Loucy (cell line): ENCODE measurements around the gene FGF11.

Source experiments
- H2AFZ ChIP-seq: fragments of 200-600 bp; sonication (generic); 2 replicates; pipeline ENCODE4 v1.6.0; 2016; ENCODE audit warnings: antibody characterized with exemption, mild to moderate bottlenecking, low read length, moderate library complexity
- H3F3A ChIP-seq: fragments of 200-600 bp; 2 replicates; pipeline ENCODE4 v1.6.0; 2016; ENCODE audit warnings: antibody characterized with exemption, low read depth, mild to moderate bottlenecking
- H3K27me3 ChIP-seq: fragments of 200-600 bp; sonication (generic); 2 replicates; pipeline ENCODE4 v1.6.1; 2014; ENCODE audit warnings: low read length, mild to moderate bottlenecking; ENCODE audit not compliant: insufficient read depth, poor library complexity, severe bottlenecking
- H3K36me3 ChIP-seq: fragments of 200-600 bp; sonication (generic); 2 replicates; pipeline ENCODE4 v1.6.1; 2016; ENCODE audit warnings: low read length; ENCODE audit not compliant: insufficient read depth
- H3K4me1 ChIP-seq: fragments of 200-600 bp; sonication (generic); 2 replicates; pipeline ENCODE4 v1.5.1; 2014; ENCODE audit warnings: low read length, mild to moderate bottlenecking; ENCODE audit not compliant: insufficient read depth, poor library complexity, severe bottlenecking
- H3K4me2 ChIP-seq: fragments of 200-600 bp; sonication (generic); 2 replicates; pipeline ENCODE4 v1.6.0; 2014; ENCODE audit warnings: antibody characterized with exemption, low read length, low read depth, mild to moderate bottlenecking; ENCODE audit not compliant: poor library complexity, severe bottlenecking
- H3K4me3 ChIP-seq: fragments of 200-600 bp; sonication (generic); 2 replicates; pipeline ENCODE4 v1.5.1; 2014; ENCODE audit warnings: low read length, mild to moderate bottlenecking, mixed read lengths; ENCODE audit not compliant: poor library complexity, severe bottlenecking
- H3K79me2 ChIP-seq: fragments of 200-600 bp; sonication (generic); 2 replicates; pipeline ENCODE4 v1.6.1; 2014; ENCODE audit warnings: low read length; ENCODE audit not compliant: insufficient read depth
- H3K9ac ChIP-seq: fragments of 200-600 bp; sonication (generic); 2 replicates; pipeline ENCODE4 v1.6.0; 2014; ENCODE audit warnings: mild to moderate bottlenecking, low read depth, low read length, moderate library complexity; ENCODE audit not compliant: poor library complexity, severe bottlenecking
- H3K9me2 ChIP-seq: fragments of 200-600 bp; sonication (generic); replicated peaks from 2 replicates; pipeline ENCODE4 v1.6.1; 2016; ENCODE audit warnings: low read depth, low read length, mixed read lengths
- H3K9me3 ChIP-seq: fragments of 200-600 bp; sonication (generic); 2 replicates; pipeline ENCODE4 v1.6.1; 2014; ENCODE audit warnings: mild to moderate bottlenecking, antibody characterized with exemption, low read length, low read depth; ENCODE audit not compliant: insufficient read depth
- H4K20me1 ChIP-seq: fragments of 200-600 bp; sonication (generic); 2 replicates; pipeline ENCODE4 v1.6.0; 2014; ENCODE audit warnings: antibody characterized with exemption, low read length, mild to moderate bottlenecking; ENCODE audit not compliant: insufficient read depth, poor library complexity, severe bottlenecking
- CTCF ChIP-seq: fragments of 200-600 bp; sonication (generic); conservative IDR thresholded peaks from 2 replicates; pipeline ENCODE4 v1.5.1; 2014; ENCODE audit warnings: mild to moderate bottlenecking, antibody characterized with exemption, low read length
- EZH2phosphoT487 ChIP-seq: fragments of 200-600 bp; IDR thresholded peaks from 2 replicates; pipeline ENCODE4 v1.6.1; 2018; ENCODE audit warnings: antibody characterized with exemption, mild to moderate bottlenecking, moderate library complexity, borderline replicate concordance

The FGF11 gene

GRCh38 chr17:7405350-7406234, 33.7 kb upstream of the FGF11 start:
- Histone ChIP-seq H3K9me2 (no peaks in the 10 kb centered on the region), H3K4me1 (peaks cover 20% of the 10 kb centered on the region), H3K9me3 (no peaks in the 10 kb centered on the region), H3K27me3 (no peaks in the 10 kb centered on the region), H3F3A (no peaks in the 10 kb centered on the region), H3K4me3 (peak overlapping the region; percentile 76), H3K4me2 (peak overlapping the region; percentile 74), H3K36me3 (no peaks in the 10 kb centered on the region), H3K79me2 (peaks cover 6% of the 10 kb centered on the region), H3K9ac (peak overlapping the region; percentile 75), H4K20me1 (peaks cover 3% of the 10 kb centered on the region), H2AFZ (peak overlapping the region; percentile 93; the same call in 1 of the 2 replicates)
- no peak for TF ChIP-seq EZH2phosphoT487
- TF ChIP-seq CTCF = no peak

- H3F3A ChIP-seq = no peaks in the 10 kb centered on the region
- H3K79me2 ChIP-seq = peaks cover 6% of the 10 kb centered on the region
- H3K9me3 ChIP-seq = no peaks in the 10 kb centered on the region
- no peaks in the 10 kb centered on the region for H3K27me3 ChIP-seq
- no peak overlapping the region for H3K9ac ChIP-seq
- H3K4me2 ChIP-seq = peak overlapping the region; percentile 74
- H3K4me3 ChIP-seq = peak overlapping the region; percentile 76
- H3K4me1 ChIP-seq = peaks cover 20% of the 10 kb centered on the region
- no peak overlapping the region for H2AFZ ChIP-seq
- no peaks in the 10 kb centered on the region for H3K36me3 ChIP-seq
- H3K9me2 ChIP-seq = no peaks in the 10 kb centered on the region
- peaks cover 3% of the 10 kb centered on the region for H4K20me1 ChIP-seq
- no peak for TF ChIP-seq EZH2phosphoT487
- no peak for TF ChIP-seq CTCF
These were observed 33.0 kb upstream of the FGF11 start for GRCh38 chr17:7406235-7406825.

GRCh38 chr17:7407082-7407481, 32.2 kb upstream of the FGF11 start:
- H4K20me1 ChIP-seq = peaks cover 3% of the 10 kb centered on the region
- no peaks in the 10 kb centered on the region for H3K9me2 ChIP-seq
- H3K27me3 ChIP-seq = no peaks in the 10 kb centered on the region
- no peak overlapping the region for H3K4me3 ChIP-seq
- no peaks in the 10 kb centered on the region for H3K9me3 ChIP-seq
- peaks cover 20% of the 10 kb centered on the region for H3K4me1 ChIP-seq
- no peaks in the 10 kb centered on the region for H3F3A ChIP-seq
- H2AFZ ChIP-seq = no peak overlapping the region
- peaks cover 6% of the 10 kb centered on the region for H3K79me2 ChIP-seq
- no peak for TF ChIP-seq CTCF
- no peak for TF ChIP-seq EZH2phosphoT487
- no peak overlapping the region for H3K9ac ChIP-seq
- no peak overlapping the region for H3K4me2 ChIP-seq
- H3K36me3 ChIP-seq = no peaks in the 10 kb centered on the region
